Panc1 (cell line): ENCODE data around the gene CHCHD10.

Experiments
- POLR2AphosphoS5 ChIP-seq: IDR thresholded peaks from 2 replicates; pipeline ENCODE4 v1.6.1; 2012; ENCODE audit warnings: mild to moderate bottlenecking, low read depth, low read length, moderate library complexity
- TF ChIP-seq, protein P1 (sequence below): fragments of 450-650 bp; IDR thresholded peaks from 2 replicates; pipeline ENCODE4 v1.5.1; 2017; ENCODE audit warnings: mild to moderate bottlenecking

DNA sequence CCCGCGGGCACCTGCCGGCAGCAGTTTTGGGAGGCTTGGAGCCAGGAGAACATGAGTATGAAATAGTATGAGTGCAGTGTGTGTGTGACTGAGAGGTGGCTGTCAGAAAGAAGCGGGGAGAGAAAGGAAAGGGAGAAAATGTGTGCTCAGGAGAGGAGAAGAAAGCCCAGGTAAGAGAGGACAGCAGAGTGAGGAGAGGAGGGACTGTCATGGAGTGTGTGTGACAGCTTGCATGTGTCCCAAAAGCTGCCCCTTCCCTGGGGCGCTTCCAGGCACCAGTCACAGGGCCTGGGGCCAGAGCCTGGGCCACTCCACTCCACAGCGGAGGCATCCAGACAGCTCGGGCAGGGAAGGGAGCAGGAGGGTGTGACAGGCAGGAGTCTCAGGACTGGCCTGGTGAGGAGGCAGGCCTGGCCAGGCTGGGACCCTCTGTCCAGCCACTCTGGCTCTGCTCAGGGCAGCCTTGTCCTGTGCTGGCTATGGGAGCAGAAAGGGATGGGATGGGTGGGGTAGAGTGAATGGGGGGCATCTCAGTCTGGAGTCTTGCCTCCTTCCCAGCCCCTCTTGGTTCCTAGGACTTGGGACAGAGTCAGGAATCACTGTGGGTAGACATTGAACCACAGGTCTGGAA, 5.8 kb upstream of the CHCHD10 start:
- TF ChIP-seq, protein P1, sequence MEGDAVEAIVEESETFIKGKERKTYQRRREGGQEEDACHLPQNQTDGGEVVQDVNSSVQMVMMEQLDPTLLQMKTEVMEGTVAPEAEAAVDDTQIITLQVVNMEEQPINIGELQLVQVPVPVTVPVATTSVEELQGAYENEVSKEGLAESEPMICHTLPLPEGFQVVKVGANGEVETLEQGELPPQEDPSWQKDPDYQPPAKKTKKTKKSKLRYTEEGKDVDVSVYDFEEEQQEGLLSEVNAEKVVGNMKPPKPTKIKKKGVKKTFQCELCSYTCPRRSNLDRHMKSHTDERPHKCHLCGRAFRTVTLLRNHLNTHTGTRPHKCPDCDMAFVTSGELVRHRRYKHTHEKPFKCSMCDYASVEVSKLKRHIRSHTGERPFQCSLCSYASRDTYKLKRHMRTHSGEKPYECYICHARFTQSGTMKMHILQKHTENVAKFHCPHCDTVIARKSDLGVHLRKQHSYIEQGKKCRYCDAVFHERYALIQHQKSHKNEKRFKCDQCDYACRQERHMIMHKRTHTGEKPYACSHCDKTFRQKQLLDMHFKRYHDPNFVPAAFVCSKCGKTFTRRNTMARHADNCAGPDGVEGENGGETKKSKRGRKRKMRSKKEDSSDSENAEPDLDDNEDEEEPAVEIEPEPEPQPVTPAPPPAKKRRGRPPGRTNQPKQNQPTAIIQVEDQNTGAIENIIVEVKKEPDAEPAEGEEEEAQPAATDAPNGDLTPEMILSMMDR: no peak
- no peak for TF ChIP-seq POLR2AphosphoS5
